ELR (cell line): ENCODE measurements around the gene SSH2.
A peak's percentile ranks its signal among the peaks of the same experiment; 100 is the strongest.

Experiments used
- DNase-seq: peaks from one replicate; pipeline ENCODE4 v3.0.0-alpha.2; 2015; ENCODE audit warnings: low read depth

SSH2 gene

DNA sequence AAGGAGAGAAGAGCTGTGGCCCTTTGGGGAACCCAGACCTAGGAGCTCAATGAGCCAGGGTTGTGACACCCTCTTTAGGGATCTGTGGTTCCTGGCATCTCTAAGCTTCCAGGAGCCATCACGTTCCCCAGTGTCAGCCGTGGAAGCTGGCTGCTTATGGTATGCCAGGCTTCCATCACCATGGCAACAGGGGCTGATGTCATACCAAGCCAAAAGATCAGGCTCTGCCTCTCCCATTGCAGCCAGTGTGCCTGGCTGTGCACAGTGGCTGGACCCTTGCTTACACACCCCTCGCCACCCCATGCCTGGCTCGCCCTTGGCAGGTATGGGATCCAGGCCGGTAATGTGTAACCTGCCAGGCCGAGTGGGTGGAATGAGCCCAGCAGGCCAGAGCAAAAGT lies 91.1 kb downstream of the SSH2 start:
- no peak for DNase-seq

GRCh38 chr17:29837531-29837930 lies 92.5 kb downstream of the SSH2 start:
- no peak for DNase-seq

DNA sequence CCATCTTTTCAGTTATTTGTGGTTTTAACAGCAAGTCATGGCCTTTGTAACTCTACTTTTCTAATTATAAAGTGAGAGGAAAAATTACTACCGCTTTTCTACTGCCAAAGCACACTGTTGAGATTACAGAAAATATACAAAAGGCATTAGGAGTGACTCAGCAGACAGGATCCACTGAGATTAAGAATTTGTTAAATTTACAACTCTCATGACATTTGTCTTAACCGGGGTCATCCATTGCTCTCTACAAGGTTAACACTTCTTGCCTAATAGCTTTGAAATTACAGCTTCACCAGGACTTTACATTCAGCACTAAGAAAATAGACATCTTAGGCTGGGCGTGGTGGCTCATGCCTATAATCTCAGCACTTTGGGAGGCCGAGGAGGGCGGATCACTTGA lies 93.4 kb downstream of the SSH2 start:
- peak; percentile 40 for DNase-seq

DNA sequence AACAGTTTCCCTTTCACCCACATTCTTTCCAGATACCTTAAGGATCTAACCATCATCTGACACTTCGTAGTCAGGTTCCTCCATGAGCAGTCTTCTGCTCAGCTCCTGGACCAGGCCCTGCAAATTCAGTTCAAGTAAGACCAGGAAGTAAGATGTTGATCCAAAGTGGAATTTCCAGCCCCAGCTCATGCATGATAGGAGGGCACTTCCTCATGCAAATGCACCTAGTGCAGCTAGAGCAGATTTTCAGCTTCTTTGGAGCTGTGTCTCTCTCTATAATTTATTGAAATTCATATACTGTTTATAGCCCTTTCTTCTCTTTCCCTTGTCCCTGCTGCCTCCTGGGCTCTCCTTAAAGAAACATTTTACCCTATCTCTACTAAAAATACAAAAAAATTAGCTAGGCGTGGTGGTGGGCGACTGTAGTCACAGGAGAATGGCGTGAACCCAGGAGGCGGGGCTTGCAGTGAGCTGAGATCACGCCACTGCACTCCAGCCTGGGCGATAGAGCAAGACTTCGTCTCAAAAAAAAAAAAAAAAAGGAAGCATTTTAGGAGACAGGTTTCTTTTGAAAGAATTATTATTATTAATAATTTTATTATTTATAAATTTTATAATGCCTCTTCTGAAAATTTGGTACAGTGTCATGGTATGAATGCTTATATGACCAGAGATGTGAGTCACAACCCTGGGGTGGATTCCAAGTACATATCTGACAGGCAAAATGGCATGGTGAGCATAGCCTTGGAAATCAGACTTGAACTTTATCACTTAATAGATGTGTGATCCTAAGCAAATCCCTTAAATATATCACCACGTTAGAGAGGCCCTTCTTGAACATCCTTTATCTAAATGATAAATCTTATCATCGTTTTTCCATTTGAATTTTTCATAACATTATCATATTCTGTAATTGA lies 94.3 kb downstream of the SSH2 start:
- DNase-seq: peak; percentile 68

- DNase-seq: no peak
Measured at GRCh38 chr17:29833801-29834200, 96.2 kb downstream of the SSH2 start.

GRCh38 chr17:29828676-29829284 lies 101.2 kb downstream of the SSH2 start:
- DNase-seq: no peak

GRCh38 chr17:29827179-29827578 lies 102.8 kb downstream of the SSH2 start:
- DNase-seq: no peak

- no peak for DNase-seq
Measured at GRCh38 chr17:29826114-29826692, 103.8 kb downstream of the SSH2 start.

DNA sequence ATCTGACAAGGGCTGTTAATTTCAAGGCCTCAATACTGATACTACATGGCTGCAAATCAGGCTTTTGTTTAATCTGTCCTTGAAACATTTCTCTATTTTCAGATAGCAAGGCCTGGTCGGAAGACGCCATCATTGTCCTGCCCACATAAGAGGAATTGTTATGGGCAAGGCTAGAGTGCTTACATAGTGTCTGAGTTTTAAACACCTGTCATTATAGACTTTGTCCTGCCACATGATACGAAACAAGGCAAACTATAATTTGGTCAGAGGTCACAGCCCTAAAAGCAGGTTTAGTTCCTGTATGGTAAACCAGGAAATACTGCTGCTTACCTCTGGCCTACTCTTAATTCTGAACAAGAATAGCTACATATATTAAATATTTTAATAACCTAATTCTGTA lies 104.4 kb downstream of the SSH2 start:
- no peak for DNase-seq

GRCh38 chr17:29821897-29822296 lies 108.1 kb downstream of the SSH2 start:
- DNase-seq: no peak

DNA sequence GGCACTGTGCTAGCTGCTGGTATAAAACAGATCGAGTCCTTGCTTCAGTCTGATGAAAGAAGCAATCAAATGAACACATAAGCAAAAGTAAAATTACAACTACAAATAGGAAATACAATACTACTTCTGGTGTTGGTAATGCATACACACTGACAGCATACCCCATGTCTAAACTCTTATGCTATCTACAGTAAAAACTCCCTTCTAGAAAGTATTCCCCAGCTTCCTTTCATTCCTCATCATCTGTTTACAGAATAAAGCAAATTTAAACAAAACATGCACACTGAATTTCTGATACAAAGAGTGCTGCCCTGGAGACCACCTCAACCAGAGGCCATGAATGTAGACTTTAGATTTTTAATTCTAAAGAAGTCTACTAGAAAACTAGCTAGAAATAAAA lies 109.6 kb downstream of the SSH2 start:
- DNase-seq: no peak

DNA sequence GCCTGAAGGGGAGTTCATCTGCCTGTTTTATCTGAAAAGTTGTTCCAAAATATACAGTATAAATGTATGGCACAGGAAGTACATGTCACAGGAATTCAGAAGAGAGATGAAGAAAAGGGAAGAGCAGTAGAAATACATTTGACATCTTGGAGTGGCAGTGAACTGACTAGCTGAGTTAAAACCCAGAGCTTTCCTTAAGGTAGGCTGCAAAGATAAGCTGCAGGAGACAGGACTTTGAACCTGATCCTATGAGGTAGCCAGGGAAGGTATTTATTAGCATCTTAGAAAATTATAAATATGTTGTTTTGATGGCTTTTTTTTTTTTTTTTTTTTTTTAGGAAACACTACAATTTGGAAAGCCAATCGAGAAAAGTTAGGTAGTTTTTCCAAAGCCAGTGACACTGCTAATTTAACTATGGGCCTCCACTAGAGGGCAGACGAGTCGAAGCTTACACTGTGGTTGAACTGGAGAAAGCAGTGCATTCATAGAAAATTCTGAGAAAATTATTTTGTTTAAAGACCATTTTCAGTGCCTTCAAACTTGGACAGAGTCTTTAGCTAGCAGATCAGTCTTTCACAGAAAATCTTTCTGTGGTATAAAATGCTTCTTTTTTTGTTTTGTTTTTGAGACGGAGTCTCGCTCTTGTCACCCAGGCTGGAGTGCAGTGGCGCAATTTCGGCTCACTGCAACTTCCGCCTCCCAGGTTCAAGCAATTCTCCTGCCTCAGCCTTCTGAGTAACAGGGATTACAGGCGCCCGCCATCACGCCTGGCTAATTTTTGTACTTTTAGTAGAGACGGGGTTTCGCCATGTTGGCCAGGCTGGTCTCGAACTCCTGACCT lies 122.3 kb downstream of the SSH2 start:
- DNase-seq: peak; percentile 87

- no peak for DNase-seq
Measured at GRCh38 chr17:29802246-29802645, 127.8 kb downstream of the SSH2 start.

- DNase-seq: no peak
Measured at GRCh38 chr17:29800457-29800856, 129.6 kb downstream of the SSH2 start.

GRCh38 chr17:29796652-29797051 lies 133.4 kb downstream of the SSH2 start:
- no peak for DNase-seq

DNA sequence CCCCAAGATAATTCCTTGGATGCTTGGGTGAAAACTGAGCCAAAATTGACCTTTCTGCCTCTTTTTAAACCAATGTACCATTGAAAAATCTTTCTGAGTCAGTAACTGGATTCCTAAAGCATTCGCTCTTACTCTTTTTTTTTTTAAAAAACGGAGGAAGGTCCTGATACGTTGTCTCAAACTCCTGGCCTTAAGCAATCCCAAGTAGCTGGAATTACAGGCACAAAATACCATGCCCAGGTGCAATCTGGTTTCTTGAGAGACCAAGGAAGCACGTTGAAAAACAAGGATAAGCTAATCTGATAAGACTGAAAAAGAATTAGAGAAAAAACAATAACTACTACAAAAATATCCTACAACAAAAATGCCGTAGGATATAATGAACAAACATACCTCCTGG lies 136.5 kb downstream of the SSH2 start:
- DNase-seq: no peak

GRCh38 chr17:29791336-29792080 lies 138.5 kb downstream of the SSH2 start:
- DNase-seq: no peak

- no peak for DNase-seq
Measured at GRCh38 chr17:29789196-29790170, 140.5 kb downstream of the SSH2 start.

GRCh38 chr17:29787995-29788394 lies 142.0 kb downstream of the SSH2 start:
- no peak for DNase-seq

GRCh38 chr17:29782917-29783316 lies 147.1 kb downstream of the SSH2 start:
- DNase-seq: no peak
